Psoas muscle (tissue), 8 donors: ENCODE measurements around the gene ADAM15. TPM values are rescaled to one million over a fixed set of nuclear protein-coding genes. Genes with fewer than 3 reads are reported as not detected.

Source experiments
- ATAC-seq, 4 donors: fragments of 200-7000 bp; cut with Tn5 transposase; one replicate each; pipeline ENCODE4 v1.9.1; 2020; ENCODE audit warnings: moderate library complexity in 3 of 4, mild to moderate bottlenecking in 2 of 4
- DNase-seq, 2 donors: peaks; one replicate each; pipeline ENCODE4 v3.0.0-alpha.2; 2020
- H3K27ac ChIP-seq: fragments of 200-600 bp; one replicate; pipeline ENCODE4 v1.8.0; 2022
- H3K27me3 ChIP-seq, 3 donors: fragments of 200-600 bp in 1 of 3; one replicate each; pipeline versions ENCODE4 v1.6.1 to v1.8.0; 2013 to 2022; ENCODE audit warnings: low read length in 2 of 3, mild to moderate bottlenecking in 2 of 3, moderate library complexity in 1 of 3; ENCODE audit not compliant: insufficient read depth in 3 of 3
- H3K36me3 ChIP-seq, 2 donors: fragments of 200-600 bp in 1 of 2; one replicate each; pipeline versions ENCODE4 v1.6.1 to v1.8.0; 2013 to 2022; ENCODE audit warnings: low read depth in 1 of 2, mild to moderate bottlenecking in 1 of 2, moderate library complexity in 1 of 2; ENCODE audit not compliant: insufficient read depth in 1 of 2
- H3K4me1 ChIP-seq: fragments of 200-600 bp; one replicate; pipeline ENCODE4 v1.8.0; 2022
- H3K4me3 ChIP-seq: fragments of 200-600 bp; one replicate; pipeline ENCODE4 v1.8.0; 2022; ENCODE audit warnings: mild to moderate bottlenecking
- H3K9me3 ChIP-seq: fragments of 200-600 bp; one replicate; pipeline ENCODE4 v1.8.0; 2022
- WGBS, 3 donors: extraction: QIAGEN DNeasy Blood & Tissue Kit; methylation state at CpG; one replicate each; pipeline versions ENCODE4 v1.1.6 to v1.1.7; 2013; 5-methylcytosine and 5-hydroxymethylcytosine counted together
- intact Hi-C, 2 donors: fragments of 100-400 bp; cut with DNase I; formaldehyde crosslinking; loops; one replicate each; pipeline versions ENCODE4 v1.11.0 to v1.14.2; 2022
- polyA plus RNA-seq, 3 donors: library from polyadenylated mRNA; stranded (reverse); fragments of 200-250 nt; gene quantifications; one replicate each; pipeline ENCODE4 v1.2.3, GENCODE V29; 2013
- total RNA-seq, 4 donors: library from RNA; stranded (reverse); fragmentation: NEBNext Ultra II Directional in 2 of 4; extraction: Animal tissue kit (Norgen Biotek cat#: 25700) in 2 of 4; gene quantifications; one replicate each; pipeline versions ENCODE4 v1.2.1 to v1.2.4, GENCODE V29; 2021 to 2023
- TF ChIP-seq, protein P1 (sequence below): fragments of 200-600 bp; IDR thresholded peaks from one replicate; pipeline ENCODE4 v1.8.0; 2022; ENCODE audit warnings: antibody characterized with exemption
- donor health status: healthy with polysubstance abuse.
- donor health status: DM: no; HTN: no; CAD: no; lungs with moderate emphysema.
- donor health status: Bipolar disorder and iron deficiency.
- donor health status: healthy.
- donor health status: DM: yes; HTN: yes; CAD: no.
- donor health status: DM: no; HTN: no; CAD: no.
- donor health status: DM: no; HTN: no; CAD: no.
- donor health status: DM: yes; HTN: yes; CAD: no.

ADAM15 gene
- total and polyA plus RNA-seq, 7 donors, result 33.2 to 50.9 (median 45.4) TPM

DNA sequence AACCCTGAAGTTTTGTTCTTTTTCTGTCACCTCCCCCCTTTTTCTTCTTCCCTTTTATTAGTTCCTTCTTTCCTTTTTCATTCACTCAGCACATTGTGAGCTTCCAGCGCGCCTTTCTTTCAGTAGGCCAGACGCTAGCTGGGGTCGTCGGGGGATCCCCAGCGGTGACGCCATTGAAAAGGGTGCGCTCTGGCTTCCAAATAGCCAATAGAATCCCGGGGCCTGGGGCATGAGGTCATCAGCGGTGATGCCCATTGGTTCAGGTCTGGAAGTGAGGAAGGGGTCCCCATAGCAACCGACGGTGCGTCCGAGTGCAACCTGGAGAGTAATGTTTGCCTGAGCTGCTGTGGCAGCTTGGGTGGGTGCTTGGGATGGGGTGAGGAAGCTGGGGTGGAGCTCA lies 20.6 kb downstream of the ADAM15 start:
- DNase-seq, result peak in 1 of 2 donors; percentile 46

DNA sequence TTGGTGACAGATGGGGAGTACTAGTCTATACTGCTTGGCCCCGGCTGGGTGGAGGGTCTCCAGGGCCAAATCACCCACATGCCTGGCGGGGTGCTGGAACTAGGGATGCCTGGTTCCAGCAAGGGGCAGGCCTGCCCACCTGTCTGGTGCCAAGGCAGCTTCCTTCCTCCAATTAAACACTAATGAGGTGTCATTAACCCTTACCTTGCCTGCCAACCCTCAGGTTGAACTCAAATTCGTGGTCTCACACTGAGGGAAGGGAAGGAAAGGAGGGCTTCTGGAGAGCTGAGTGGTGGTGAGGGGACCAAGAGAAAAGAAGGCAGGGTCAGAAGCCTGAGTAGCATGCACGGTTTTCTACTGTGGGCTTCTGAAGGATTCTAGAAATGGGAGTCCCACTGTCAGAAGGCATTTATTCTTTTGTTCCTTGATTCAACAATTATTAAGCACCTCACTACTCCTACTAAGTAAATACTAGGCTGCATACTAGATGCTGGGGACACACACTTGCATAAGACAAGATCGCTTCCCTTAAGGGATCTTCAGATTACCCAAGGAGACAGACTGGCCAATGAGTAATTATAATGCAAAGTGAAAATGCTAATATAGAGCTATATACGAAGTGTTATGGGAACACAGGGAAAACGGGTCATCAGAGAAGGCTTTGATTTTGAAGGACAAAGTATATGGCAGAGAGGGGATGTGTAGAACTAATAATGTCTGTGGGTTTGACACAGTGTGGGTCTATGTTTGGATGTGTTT lies 21.6 kb downstream of the ADAM15 start:
- peak; percentile 2 to 32 for DNase-seq
- no peak for ATAC-seq
- Histone ChIP-seq H3K36me3 (no peaks in the 10 kb centered on the region), H3K27me3 (peaks cover 0 to 1% (median 0%) of the 10 kb centered on the region in 3 donors), H3K4me3 (no peak overlapping the region), H3K4me1 (peaks cover 12% of the 10 kb centered on the region), H3K27ac (no peak overlapping the region), H3K9me3 (no peaks in the 10 kb centered on the region)
- intact Hi-C loops, result no loop called here
- TF ChIP-seq, protein P1, sequence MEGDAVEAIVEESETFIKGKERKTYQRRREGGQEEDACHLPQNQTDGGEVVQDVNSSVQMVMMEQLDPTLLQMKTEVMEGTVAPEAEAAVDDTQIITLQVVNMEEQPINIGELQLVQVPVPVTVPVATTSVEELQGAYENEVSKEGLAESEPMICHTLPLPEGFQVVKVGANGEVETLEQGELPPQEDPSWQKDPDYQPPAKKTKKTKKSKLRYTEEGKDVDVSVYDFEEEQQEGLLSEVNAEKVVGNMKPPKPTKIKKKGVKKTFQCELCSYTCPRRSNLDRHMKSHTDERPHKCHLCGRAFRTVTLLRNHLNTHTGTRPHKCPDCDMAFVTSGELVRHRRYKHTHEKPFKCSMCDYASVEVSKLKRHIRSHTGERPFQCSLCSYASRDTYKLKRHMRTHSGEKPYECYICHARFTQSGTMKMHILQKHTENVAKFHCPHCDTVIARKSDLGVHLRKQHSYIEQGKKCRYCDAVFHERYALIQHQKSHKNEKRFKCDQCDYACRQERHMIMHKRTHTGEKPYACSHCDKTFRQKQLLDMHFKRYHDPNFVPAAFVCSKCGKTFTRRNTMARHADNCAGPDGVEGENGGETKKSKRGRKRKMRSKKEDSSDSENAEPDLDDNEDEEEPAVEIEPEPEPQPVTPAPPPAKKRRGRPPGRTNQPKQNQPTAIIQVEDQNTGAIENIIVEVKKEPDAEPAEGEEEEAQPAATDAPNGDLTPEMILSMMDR, result no peak
- WGBS, 3 donors, result 61 to 66% (median 65%) methylated on average over 7 of the region's 7 CpGs

More for the DNA sequence above, 20.6 kb downstream of the ADAM15 start:
- H3K4me1 ChIP-seq, result peaks cover 12% of the 10 kb centered on the region
- peaks cover 0 to 1% (median 0%) of the 10 kb centered on the region in 3 donors for H3K27me3 ChIP-seq
- intact Hi-C loops, result no loop called here
- H3K27ac ChIP-seq, result no peak overlapping the region
- no peak for ATAC-seq
- H3K4me3 ChIP-seq, result peak overlapping the region; percentile 68
- no peaks in the 10 kb centered on the region for H3K36me3 ChIP-seq
- TF ChIP-seq, protein P1, result no peak
- WGBS, 3 donors, result 79 to 87% (median 81%) methylated on average over 14 of the region's 14 CpGs
- H3K9me3 ChIP-seq, result no peaks in the 10 kb centered on the region

DNA sequence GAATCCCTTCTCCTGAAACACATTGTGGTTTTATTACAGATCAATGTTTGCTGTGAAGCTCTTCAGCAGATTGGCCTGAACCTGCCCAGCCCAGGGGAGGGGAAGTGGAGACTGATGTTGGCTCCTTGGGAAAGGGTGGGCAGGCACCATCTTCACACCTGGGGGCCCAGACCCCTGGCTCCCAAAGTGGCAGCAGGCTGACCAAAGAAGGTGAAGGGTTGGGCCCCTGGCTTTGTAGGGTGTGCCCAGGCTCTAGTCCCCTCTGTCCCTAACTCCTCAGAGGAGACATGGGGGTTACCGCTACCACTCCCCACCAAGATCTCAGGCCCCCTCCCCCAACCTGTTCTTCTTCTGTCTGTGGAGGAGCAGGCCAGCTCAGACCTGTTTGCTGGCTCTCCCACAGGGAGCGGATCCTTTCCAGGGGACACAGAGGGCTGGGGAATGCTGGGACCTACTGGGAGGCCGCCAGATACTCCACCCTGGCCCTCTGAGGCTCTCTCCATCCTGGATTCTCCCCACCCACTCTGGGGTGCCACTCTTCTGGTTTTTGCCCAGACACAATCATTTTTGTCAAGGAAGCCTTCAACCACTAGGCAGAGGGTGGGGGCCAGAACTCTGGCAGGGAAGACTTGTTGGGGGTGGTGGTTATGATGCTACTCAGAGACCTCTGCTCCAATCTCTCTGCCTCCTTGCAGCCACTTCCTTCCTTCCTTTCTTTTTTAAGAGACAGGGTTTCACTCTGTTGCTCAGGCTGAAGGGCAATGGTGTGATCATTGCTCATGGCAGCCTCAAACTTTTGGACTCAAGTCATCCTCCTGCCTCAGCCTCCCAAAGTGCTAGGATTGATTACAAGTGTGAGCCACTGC lies 22.5 kb downstream of the ADAM15 start:
- DNase-seq (peak; percentile 4 to 40), ATAC-seq (no peak)
- Histone ChIP-seq H3K9me3 (no peaks in the 10 kb centered on the region), H3K4me3 (no peak overlapping the region), H3K4me1 (peaks cover 12% of the 10 kb centered on the region), H3K27ac (no peak overlapping the region), H3K36me3 (no peaks in the 10 kb centered on the region), H3K27me3 (peaks cover 0 to 1% (median 0%) of the 10 kb centered on the region in 3 donors)
- WGBS, 3 donors, result 90 to 97% (median 96%) methylated on average over 3 of the region's 3 CpGs
- intact Hi-C loops, result no loop called here
- TF ChIP-seq, protein P1, result no peak

DNA sequence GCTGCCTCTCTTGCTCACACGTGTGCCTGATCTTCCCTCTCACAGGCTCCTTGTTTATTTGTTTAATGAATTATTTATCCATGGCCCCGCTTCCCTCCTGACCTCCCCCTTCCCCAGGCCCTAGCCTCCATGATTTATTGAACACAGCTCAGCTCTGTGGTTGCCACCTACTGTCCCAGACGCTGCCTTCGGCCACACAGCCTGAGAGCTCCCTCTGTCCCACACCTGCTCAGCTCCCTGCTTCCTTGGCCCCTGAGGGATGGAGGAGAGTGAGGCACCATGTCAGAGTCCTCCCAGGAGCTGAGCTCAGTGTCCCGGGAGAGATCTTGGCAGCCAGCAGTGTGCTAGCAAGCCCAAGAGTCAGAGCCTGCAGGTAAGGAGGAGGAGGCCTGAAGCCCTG lies 24.4 kb downstream of the ADAM15 start:
- H3K27me3 ChIP-seq, result peaks cover 0 to 18% (median 7%) of the 10 kb centered on the region in 3 donors
- intact Hi-C loops, result no loop called here

More for the DNA sequence above, 24.4 kb downstream of the ADAM15 start:
- Histone ChIP-seq H3K27ac (no peak overlapping the region), H3K9me3 (no peaks in the 10 kb centered on the region), H3K4me1 (peaks cover 21% of the 10 kb centered on the region), H3K4me3 (no peak overlapping the region), H3K36me3 (no peaks in the 10 kb centered on the region)
- DNase-seq, result peak in 1 of 2 donors; percentile 21
- 62 to 72% (median 65%) methylated on average over 5 of the region's 5 CpGs for WGBS, 3 donors
- no peak for ATAC-seq
- TF ChIP-seq, protein P1, result no peak
